ENCODE data around the gene CTIF. TPM values are rescaled to one million over a fixed set of nuclear protein-coding genes. Genes with fewer than 3 reads are reported as not detected.
A peak's percentile ranks its signal among the peaks of the same experiment; 100 is the strongest.

The CTIF gene
- total RNA-seq, 1 donor from 2014 or later: 26.4 TPM

GRCh38 chr18:48874701-48875162 is 335.9 kb downstream of the CTIF start:
- H3K27me3 Mint-ChIP-seq: peaks cover 13% of the 10 kb centered on the region
- no peak overlapping the region for H3K4me3 Mint-ChIP-seq (ENCODE audit: low read depth)
- H3K27ac Mint-ChIP-seq: no peak overlapping the region
- H3K9me3 Mint-ChIP-seq (ENCODE audit: low read depth): no peaks in the 10 kb centered on the region
- H3K36me3 Mint-ChIP-seq (ENCODE audit: insufficient read depth): no peaks in the 10 kb centered on the region
- H3K4me1 Mint-ChIP-seq (ENCODE audit: low read depth): peaks cover 16% of the 10 kb centered on the region
- DNase-seq (ENCODE audit: low spot score, unreplicated experiment): no peak
- TF ChIP-seq CTCF (IDR thresholded peaks at IDR 0.05; ENCODE audit: unreplicated experiment): no peak

GRCh38 chr18:48875314-48875941 is 336.6 kb downstream of the CTIF start:
- no peaks in the 10 kb centered on the region for H3K36me3 Mint-ChIP-seq (ENCODE audit: insufficient read depth)
- H3K9me3 Mint-ChIP-seq (ENCODE audit: low read depth): no peaks in the 10 kb centered on the region

GRCh38 chr18:48875942-48876511 is 337.2 kb downstream of the CTIF start:
- TF ChIP-seq CTCF (IDR thresholded peaks at IDR 0.05; ENCODE audit: unreplicated experiment): peak; percentile 34
- Mint-ChIP-seq H3K4me3 (ENCODE audit: low read depth) (no peak overlapping the region), H3K4me1 (ENCODE audit: low read depth) (peaks cover 16% of the 10 kb centered on the region), H3K27ac (no peak overlapping the region), H3K9me3 (ENCODE audit: low read depth) (no peaks in the 10 kb centered on the region), H3K36me3 (ENCODE audit: insufficient read depth) (no peaks in the 10 kb centered on the region), H3K27me3 (peaks cover 13% of the 10 kb centered on the region)
- no peak for DNase-seq (ENCODE audit: low spot score, unreplicated experiment)

More at GRCh38 chr18:48875314-48875941, 336.6 kb downstream of the CTIF start:
- no peak for TF ChIP-seq CTCF (IDR thresholded peaks at IDR 0.05; ENCODE audit: unreplicated experiment)
- H3K27me3 Mint-ChIP-seq: peaks cover 13% of the 10 kb centered on the region
- DNase-seq (ENCODE audit: low spot score, unreplicated experiment): no peak
- no peak overlapping the region for H3K4me3 Mint-ChIP-seq (ENCODE audit: low read depth)
- peaks cover 16% of the 10 kb centered on the region for H3K4me1 Mint-ChIP-seq (ENCODE audit: low read depth)
- H3K27ac Mint-ChIP-seq: no peak overlapping the region

DNA sequence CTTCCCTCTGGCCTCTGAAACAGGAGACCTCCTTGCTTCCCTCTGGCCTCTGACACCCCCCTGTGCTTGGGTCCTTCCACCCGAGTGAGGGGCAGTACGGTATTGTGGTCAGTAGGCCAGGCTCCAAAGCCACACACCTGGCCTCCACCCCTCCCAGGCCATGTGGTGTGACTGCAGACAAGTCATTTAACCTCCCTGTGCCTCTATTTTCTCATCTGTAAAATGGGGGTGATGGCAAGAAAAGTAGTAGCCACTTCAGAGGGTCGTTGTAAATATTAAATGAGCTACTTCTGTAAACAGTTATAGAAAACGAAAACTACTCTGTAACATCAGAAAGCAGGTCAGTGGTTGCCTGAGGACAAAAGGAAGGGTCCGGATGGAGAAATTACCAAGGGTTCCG is 337.8 kb downstream of the CTIF start:
- TF ChIP-seq CTCF (IDR thresholded peaks at IDR 0.05; ENCODE audit: unreplicated experiment): no peak
- peak overlapping the region; percentile 20 for H3K27ac Mint-ChIP-seq

GRCh38 chr18:48877941-48878340 is 339.1 kb downstream of the CTIF start:
- H3K27ac Mint-ChIP-seq: peak overlapping the region; percentile 97
- no peak for TF ChIP-seq CTCF (IDR thresholded peaks at IDR 0.05; ENCODE audit: unreplicated experiment)
- peaks cover 17% of the 10 kb centered on the region for H3K4me1 Mint-ChIP-seq (ENCODE audit: low read depth)
- H3K4me3 Mint-ChIP-seq (ENCODE audit: low read depth): no peak overlapping the region
- H3K9me3 Mint-ChIP-seq (ENCODE audit: low read depth): no peaks in the 10 kb centered on the region
- no peaks in the 10 kb centered on the region for H3K36me3 Mint-ChIP-seq (ENCODE audit: insufficient read depth)
- no peak for DNase-seq (ENCODE audit: low spot score, unreplicated experiment)
- H3K27me3 Mint-ChIP-seq: peaks cover 4% of the 10 kb centered on the region

More for the DNA sequence above, 337.8 kb downstream of the CTIF start:
- Mint-ChIP-seq H3K36me3 (ENCODE audit: insufficient read depth) (no peaks in the 10 kb centered on the region), H3K4me1 (ENCODE audit: low read depth) (peaks cover 16% of the 10 kb centered on the region), H3K4me3 (ENCODE audit: low read depth) (no peak overlapping the region), H3K27me3 (peaks cover 13% of the 10 kb centered on the region), H3K9me3 (ENCODE audit: low read depth) (no peaks in the 10 kb centered on the region)
- DNase-seq (ENCODE audit: low spot score, unreplicated experiment): no peak
